Measurements from ENCODE around the gene LPP.
"Not testable (repeated sequence)": the region's sequence is repeated elsewhere in the genome, so short reads cannot be mapped to it uniquely, and the experiment has no call there.

Gene LPP

GRCh38 chr3:188698436-188698835 lies 544.5 kb downstream of the LPP start:
- H3K27ac ChIP-seq = no peak overlapping the region
- TF ChIP-seq POLR2AphosphoS5 (IDR thresholded peaks at IDR 0.05; ENCODE audit: borderline replicate concordance, low read depth, low read length) = no peak
- no peak for TF ChIP-seq EZH2 (IDR thresholded peaks at IDR 0.05)
- no peak for TF ChIP-seq FOXP2 (optimal IDR thresholded peaks at IDR 0.05; ENCODE audit: control extremely low read depth, extremely low read length, insufficient read depth)
- no peaks in the 10 kb centered on the region for H3K36me3 ChIP-seq (ENCODE audit: insufficient read depth, low read length)
- no peaks in the 10 kb centered on the region for H3K9me3 ChIP-seq (ENCODE audit: low read depth, low read length)
- DNase-seq (ENCODE audit: low read depth, low spot score) = no peak
- no peak overlapping the region for H3K4me3 ChIP-seq
- no peak overlapping the region for H3K9ac ChIP-seq (ENCODE audit: insufficient read length)

- Histone ChIP-seq H3K36me3 (ENCODE audit: insufficient read depth, low read length) (no peaks in the 10 kb centered on the region), H3K9me3 (ENCODE audit: low read depth, low read length) (no peaks in the 10 kb centered on the region), H3K4me3 (no peak overlapping the region), H3K27ac (no peak overlapping the region), H3K9ac (ENCODE audit: insufficient read length) (no peak overlapping the region)
- DNase-seq (ENCODE audit: low read depth, low spot score) = no peak
- TF ChIP-seq FOXP2 (optimal IDR thresholded peaks at IDR 0.05; ENCODE audit: control extremely low read depth, extremely low read length, insufficient read depth) (no peak), EZH2 (IDR thresholded peaks at IDR 0.05) (no peak), POLR2AphosphoS5 (IDR thresholded peaks at IDR 0.05; ENCODE audit: borderline replicate concordance, low read depth, low read length) (no peak)
These were observed 546.5 kb downstream of the LPP start for GRCh38 chr3:188700501-188700900.

GRCh38 chr3:188700918-188701317 lies 547.0 kb downstream of the LPP start:
- H3K36me3 ChIP-seq (ENCODE audit: insufficient read depth, low read length) = no peaks in the 10 kb centered on the region
- H3K27ac ChIP-seq = no peak overlapping the region
- H3K9me3 ChIP-seq (ENCODE audit: low read depth, low read length) = no peaks in the 10 kb centered on the region
- H3K4me3 ChIP-seq = no peak overlapping the region
- no peak for DNase-seq (ENCODE audit: low read depth, low spot score)
- H3K9ac ChIP-seq (ENCODE audit: insufficient read length) = no peak overlapping the region
- no peak for TF ChIP-seq EZH2 (IDR thresholded peaks at IDR 0.05)
- TF ChIP-seq FOXP2 (optimal IDR thresholded peaks at IDR 0.05; ENCODE audit: control extremely low read depth, extremely low read length, insufficient read depth) = no peak

GRCh38 chr3:188701485-188701969 lies 547.6 kb downstream of the LPP start:
- Histone ChIP-seq H3K9ac (ENCODE audit: insufficient read length) (no peak overlapping the region), H3K4me3 (no peak overlapping the region), H3K27ac (no peak overlapping the region), H3K36me3 (ENCODE audit: insufficient read depth, low read length) (no peaks in the 10 kb centered on the region), H3K9me3 (ENCODE audit: low read depth, low read length) (no peaks in the 10 kb centered on the region)
- no peak for DNase-seq (ENCODE audit: low read depth, low spot score)
- TF ChIP-seq FOXP2 (optimal IDR thresholded peaks at IDR 0.05; ENCODE audit: control extremely low read depth, extremely low read length, insufficient read depth) (no peak), POLR2AphosphoS5 (IDR thresholded peaks at IDR 0.05; ENCODE audit: borderline replicate concordance, low read depth, low read length) (no peak), EZH2 (IDR thresholded peaks at IDR 0.05) (no peak)

- H3K36me3 ChIP-seq (ENCODE audit: insufficient read depth, low read length); H3K27ac ChIP-seq; H3K4me3 ChIP-seq; H3K9ac ChIP-seq (ENCODE audit: insufficient read length); H3K9me3 ChIP-seq (ENCODE audit: low read depth, low read length); DNase-seq (ENCODE audit: low read depth, low spot score): not testable (repeated sequence)
These were observed 548.1 kb downstream of the LPP start for GRCh38 chr3:188702028-188702427.

GRCh38 chr3:188706176-188706575 lies 552.2 kb downstream of the LPP start:
- no peak overlapping the region for H3K4me3 ChIP-seq
- H3K27ac ChIP-seq = no peak overlapping the region
- no peak overlapping the region for H3K9ac ChIP-seq (ENCODE audit: insufficient read length)
- DNase-seq (ENCODE audit: low read depth, low spot score) = no peak
- TF ChIP-seq FOXP2 (optimal IDR thresholded peaks at IDR 0.05; ENCODE audit: control extremely low read depth, extremely low read length, insufficient read depth) = no peak
- no peak for TF ChIP-seq EZH2 (IDR thresholded peaks at IDR 0.05)
- no peak for TF ChIP-seq POLR2AphosphoS5 (IDR thresholded peaks at IDR 0.05; ENCODE audit: borderline replicate concordance, low read depth, low read length)
- H3K36me3 ChIP-seq (ENCODE audit: insufficient read depth, low read length) = no peaks in the 10 kb centered on the region
- H3K9me3 ChIP-seq (ENCODE audit: low read depth, low read length) = no peaks in the 10 kb centered on the region

- Histone ChIP-seq H3K36me3 (ENCODE audit: insufficient read depth, low read length) (no peaks in the 10 kb centered on the region), H3K27ac (no peak overlapping the region), H3K4me3 (no peak overlapping the region), H3K9ac (ENCODE audit: insufficient read length) (no peak overlapping the region), H3K9me3 (ENCODE audit: low read depth, low read length) (no peaks in the 10 kb centered on the region)
- no peak for DNase-seq (ENCODE audit: low read depth, low spot score)
- TF ChIP-seq POLR2AphosphoS5 (IDR thresholded peaks at IDR 0.05; ENCODE audit: borderline replicate concordance, low read depth, low read length) (no peak), EZH2 (IDR thresholded peaks at IDR 0.05) (no peak), FOXP2 (optimal IDR thresholded peaks at IDR 0.05; ENCODE audit: control extremely low read depth, extremely low read length, insufficient read depth) (no peak)
These were observed 552.6 kb downstream of the LPP start for GRCh38 chr3:188706599-188706998.

- Histone ChIP-seq H3K27ac (no peak overlapping the region), H3K4me3 (no peak overlapping the region)
- TF ChIP-seq POLR2AphosphoS5 (IDR thresholded peaks at IDR 0.05; ENCODE audit: borderline replicate concordance, low read depth, low read length) = no peak
- no peak for TF ChIP-seq FOXP2 (optimal IDR thresholded peaks at IDR 0.05; ENCODE audit: control extremely low read depth, extremely low read length, insufficient read depth)
- TF ChIP-seq EZH2 (IDR thresholded peaks at IDR 0.05) = no peak
These were observed 553.7 kb downstream of the LPP start for GRCh38 chr3:188707381-188708288.

GRCh38 chr3:188711881-188712247 lies 557.9 kb downstream of the LPP start:
- DNase-seq (ENCODE audit: low read depth, low spot score) = no peak
- no peak overlapping the region for H3K4me3 ChIP-seq
- H3K27ac ChIP-seq = no peak overlapping the region
- TF ChIP-seq EZH2 (IDR thresholded peaks at IDR 0.05) (no peak), FOXP2 (optimal IDR thresholded peaks at IDR 0.05; ENCODE audit: control extremely low read depth, extremely low read length, insufficient read depth) (no peak), POLR2AphosphoS5 (IDR thresholded peaks at IDR 0.05; ENCODE audit: borderline replicate concordance, low read depth, low read length) (no peak)
- no peaks in the 10 kb centered on the region for H3K9me3 ChIP-seq (ENCODE audit: low read depth, low read length)
- H3K9ac ChIP-seq (ENCODE audit: insufficient read length) = no peak overlapping the region
- no peaks in the 10 kb centered on the region for H3K36me3 ChIP-seq (ENCODE audit: insufficient read depth, low read length)

More at GRCh38 chr3:188707381-188708288, 553.7 kb downstream of the LPP start:
- no peak overlapping the region for H3K9ac ChIP-seq (ENCODE audit: insufficient read length)
- no peak for DNase-seq (ENCODE audit: low read depth, low spot score)
- no peaks in the 10 kb centered on the region for H3K36me3 ChIP-seq (ENCODE audit: insufficient read depth, low read length)
- no peaks in the 10 kb centered on the region for H3K9me3 ChIP-seq (ENCODE audit: low read depth, low read length)

All from SK-N-MC (cell line).